Measurements from ENCODE around the gene C2CD4B.

Gene C2CD4B

DNA sequence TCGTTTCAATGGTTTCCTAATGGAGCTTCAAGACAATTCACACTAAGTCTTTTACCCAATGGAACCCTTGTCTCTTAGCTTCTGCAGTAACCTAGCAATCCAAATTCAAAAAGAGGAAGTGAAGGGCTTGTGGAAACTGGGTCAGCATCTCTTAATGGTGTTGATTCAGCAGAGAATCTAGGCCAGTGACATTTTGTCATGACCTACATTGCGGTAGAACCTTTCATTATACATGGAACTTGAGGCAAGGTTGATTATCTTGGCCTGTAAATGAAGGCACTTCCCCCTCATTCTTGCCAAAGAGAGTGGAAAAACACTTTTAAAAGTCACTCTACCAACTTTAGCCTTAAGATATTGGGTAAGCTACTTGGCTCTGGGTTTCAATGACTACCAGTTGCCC lies 42.8 kb downstream of the C2CD4B start:
- Histone ChIP-seq H3K27me3 (replicated peaks) (no peaks in the 10 kb centered on the region), H3K36me3 (replicated peaks) (no peaks in the 10 kb centered on the region), H3K4me3 (ENCODE audit: low read depth, low read length) (no peak overlapping the region), H3K27ac (no peak overlapping the region)
- in situ Hi-C loops (cut with HindIII; ENCODE audit: low pct_ligation_motif_present, low sequenced_read_pairs) = no loop called here
- no peak for DNase-seq
- TF ChIP-seq, protein P1, sequence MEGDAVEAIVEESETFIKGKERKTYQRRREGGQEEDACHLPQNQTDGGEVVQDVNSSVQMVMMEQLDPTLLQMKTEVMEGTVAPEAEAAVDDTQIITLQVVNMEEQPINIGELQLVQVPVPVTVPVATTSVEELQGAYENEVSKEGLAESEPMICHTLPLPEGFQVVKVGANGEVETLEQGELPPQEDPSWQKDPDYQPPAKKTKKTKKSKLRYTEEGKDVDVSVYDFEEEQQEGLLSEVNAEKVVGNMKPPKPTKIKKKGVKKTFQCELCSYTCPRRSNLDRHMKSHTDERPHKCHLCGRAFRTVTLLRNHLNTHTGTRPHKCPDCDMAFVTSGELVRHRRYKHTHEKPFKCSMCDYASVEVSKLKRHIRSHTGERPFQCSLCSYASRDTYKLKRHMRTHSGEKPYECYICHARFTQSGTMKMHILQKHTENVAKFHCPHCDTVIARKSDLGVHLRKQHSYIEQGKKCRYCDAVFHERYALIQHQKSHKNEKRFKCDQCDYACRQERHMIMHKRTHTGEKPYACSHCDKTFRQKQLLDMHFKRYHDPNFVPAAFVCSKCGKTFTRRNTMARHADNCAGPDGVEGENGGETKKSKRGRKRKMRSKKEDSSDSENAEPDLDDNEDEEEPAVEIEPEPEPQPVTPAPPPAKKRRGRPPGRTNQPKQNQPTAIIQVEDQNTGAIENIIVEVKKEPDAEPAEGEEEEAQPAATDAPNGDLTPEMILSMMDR (IDR thresholded peaks at IDR 0.05; ENCODE audit: low read depth, low read length, missing control alignments) = no peak

DNA sequence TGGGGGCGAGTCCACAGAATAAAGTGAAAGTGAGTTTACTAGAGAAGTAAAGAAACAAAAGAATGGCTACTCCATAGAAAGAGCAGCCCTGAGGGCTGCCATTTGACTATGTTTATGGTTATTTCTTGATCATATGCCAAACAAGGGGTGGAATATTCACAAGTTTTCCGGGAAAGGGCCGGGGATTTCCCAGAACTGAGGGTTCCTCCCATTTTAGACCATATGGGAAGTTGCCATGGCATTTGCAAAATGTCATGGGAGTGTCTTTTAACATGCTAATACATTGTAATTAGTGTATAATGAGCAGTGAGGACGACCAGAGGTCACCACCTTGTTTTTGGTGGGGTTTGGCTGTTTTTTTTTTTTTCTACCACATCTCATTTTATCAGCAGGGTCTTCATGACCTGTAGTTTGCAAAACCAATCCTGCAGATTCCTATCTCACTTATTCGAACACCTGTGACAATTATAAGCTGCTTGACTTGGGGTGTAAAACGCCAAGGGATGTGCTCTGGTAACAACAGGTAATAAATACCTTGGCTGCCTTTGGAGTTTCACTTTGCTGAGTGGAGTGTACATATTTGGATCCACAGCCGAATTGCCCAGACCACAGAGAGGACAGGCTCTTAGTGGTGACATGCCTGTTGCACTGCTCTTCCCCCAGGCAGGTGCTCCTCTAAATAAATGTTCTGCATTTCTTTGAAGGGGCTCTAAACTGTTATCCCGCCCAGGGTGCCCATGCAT lies 43.6 kb downstream of the C2CD4B start:
- no peak for DNase-seq
- Histone ChIP-seq H3K27ac (no peak overlapping the region), H3K4me3 (ENCODE audit: low read depth, low read length) (no peak overlapping the region), H3K27me3 (replicated peaks) (no peaks in the 10 kb centered on the region), H3K36me3 (replicated peaks) (no peaks in the 10 kb centered on the region)
- TF ChIP-seq, protein P1 (IDR thresholded peaks at IDR 0.05; ENCODE audit: low read depth, low read length, missing control alignments) = no peak
- in situ Hi-C loops (cut with HindIII; ENCODE audit: low pct_ligation_motif_present, low sequenced_read_pairs) = no loop called here

GRCh38 chr15:62120776-62121175 lies 44.3 kb downstream of the C2CD4B start:
- H3K4me3 ChIP-seq (ENCODE audit: low read depth, low read length) = no peak overlapping the region
- no peaks in the 10 kb centered on the region for H3K36me3 ChIP-seq (replicated peaks)
- no peak for DNase-seq
- TF ChIP-seq, protein P1 (IDR thresholded peaks at IDR 0.05; ENCODE audit: low read depth, low read length, missing control alignments) = no peak
- no peaks in the 10 kb centered on the region for H3K27me3 ChIP-seq (replicated peaks)
- in situ Hi-C loops (cut with HindIII; ENCODE audit: low pct_ligation_motif_present, low sequenced_read_pairs) = no loop called here
- H3K27ac ChIP-seq = no peak overlapping the region

GRCh38 chr15:62119874-62120273 lies 45.2 kb downstream of the C2CD4B start:
- no peak overlapping the region for H3K4me3 ChIP-seq (ENCODE audit: low read depth, low read length)
- no peaks in the 10 kb centered on the region for H3K27me3 ChIP-seq (replicated peaks)
- in situ Hi-C loops (cut with HindIII; ENCODE audit: low pct_ligation_motif_present, low sequenced_read_pairs) = no loop called here
- peak overlapping the region; percentile 51 for H3K27ac ChIP-seq
- TF ChIP-seq, protein P1 (IDR thresholded peaks at IDR 0.05; ENCODE audit: low read depth, low read length, missing control alignments) = no peak
- no peaks in the 10 kb centered on the region for H3K36me3 ChIP-seq (replicated peaks)
- no peak for DNase-seq

DNA sequence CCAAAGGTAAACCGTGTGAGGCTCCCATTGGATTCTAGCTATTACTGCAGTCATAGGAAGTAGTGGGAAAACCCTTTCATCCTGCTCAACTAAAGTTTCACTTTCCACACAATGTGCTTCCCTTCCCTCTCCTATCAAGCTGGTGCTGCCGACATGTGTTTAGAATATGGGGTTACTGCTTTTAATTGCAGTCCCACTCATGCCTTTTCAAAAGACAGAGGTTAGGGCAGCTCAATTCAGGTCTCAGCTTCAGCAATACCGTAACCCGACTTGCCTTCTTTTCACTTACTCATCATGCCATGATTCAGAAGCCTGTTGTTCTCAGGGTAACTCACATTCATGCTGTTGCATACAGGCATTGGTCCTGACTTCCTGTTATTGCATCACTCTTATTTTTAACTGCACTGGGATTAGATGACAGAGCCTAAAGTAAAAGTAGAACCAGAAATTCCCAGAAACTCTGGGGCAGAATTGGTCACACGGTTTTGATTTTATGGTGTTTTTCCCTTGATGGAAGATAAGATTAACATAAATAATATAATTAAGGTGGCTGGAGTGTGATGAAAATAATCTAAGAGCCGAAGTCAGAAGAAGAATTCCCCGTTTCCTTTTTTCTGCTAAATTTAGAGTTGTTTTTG lies 45.7 kb downstream of the C2CD4B start:
- TF ChIP-seq, protein P1 (IDR thresholded peaks at IDR 0.05; ENCODE audit: low read depth, low read length, missing control alignments) = no peak
- Histone ChIP-seq H3K4me3 (ENCODE audit: low read depth, low read length) (peak overlapping the region; percentile 13), H3K27ac (peak overlapping the region; percentile 69), H3K36me3 (replicated peaks) (no peaks in the 10 kb centered on the region), H3K27me3 (replicated peaks) (no peaks in the 10 kb centered on the region)
- in situ Hi-C loops (cut with HindIII; ENCODE audit: low pct_ligation_motif_present, low sequenced_read_pairs) = no loop called here
- DNase-seq = peak; percentile 92
